AML-193 (cell line): ENCODE results near the gene FILIP1L.

Experiments
- DNase-seq, 2 experiments: peaks; one replicate each; lab custom pipeline; 2025; lab: John Stamatoyannopoulos, UW

The FILIP1L gene

GRCh38 chr3:99866261-99866761 is 248.0 kb downstream of the FILIP1L start:
- peak; percentile 22 to 36 for DNase-seq

GRCh38 chr3:99865321-99865720 is 249.0 kb downstream of the FILIP1L start:
- DNase-seq, result peak in 1 of 2 experiments; percentile 11

DNA sequence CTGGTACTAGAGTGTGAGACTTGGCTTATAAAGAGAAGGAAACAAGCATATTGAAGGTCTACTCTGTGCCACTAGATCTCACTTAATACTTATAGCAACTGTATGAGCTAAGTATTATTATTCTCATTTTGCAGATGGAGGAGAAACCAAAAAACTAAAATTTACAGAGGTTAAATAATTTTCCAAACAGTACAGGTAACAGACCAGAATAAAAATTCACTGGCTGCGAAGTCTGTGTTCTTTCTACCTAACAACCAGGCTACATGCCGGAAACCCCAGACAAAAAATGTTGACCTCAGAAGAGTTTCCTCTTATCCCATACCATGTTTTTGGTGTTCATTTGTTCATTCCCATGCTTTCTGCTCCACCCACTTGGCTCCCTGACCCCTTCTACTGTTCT is 250.0 kb downstream of the FILIP1L start:
- DNase-seq, result no peak

DNA sequence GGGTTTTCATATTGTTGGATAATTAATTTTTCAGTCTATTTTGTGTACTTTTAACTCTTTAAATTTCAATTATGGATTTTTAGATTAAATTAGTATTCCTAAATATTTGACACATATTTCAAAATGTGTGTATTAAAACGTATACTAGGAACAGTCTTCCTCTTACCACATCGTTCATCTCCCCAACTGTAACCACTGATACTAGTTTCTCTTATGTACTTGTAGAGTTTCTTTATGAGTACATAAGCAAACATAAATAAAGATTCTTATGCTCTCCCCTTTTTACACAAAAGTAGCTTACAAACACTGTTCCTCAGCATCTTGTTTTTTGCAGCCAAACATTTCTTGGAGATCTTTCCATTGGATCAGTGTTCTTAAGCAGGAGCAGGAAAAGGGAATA is 250.7 kb downstream of the FILIP1L start:
- DNase-seq, result no peak

GRCh38 chr3:99863002-99863401 is 251.3 kb downstream of the FILIP1L start:
- DNase-seq, result no peak

GRCh38 chr3:99862208-99862607 is 252.1 kb downstream of the FILIP1L start:
- no peak for DNase-seq

GRCh38 chr3:99861216-99861615 is 253.1 kb downstream of the FILIP1L start:
- DNase-seq, result no peak

DNA sequence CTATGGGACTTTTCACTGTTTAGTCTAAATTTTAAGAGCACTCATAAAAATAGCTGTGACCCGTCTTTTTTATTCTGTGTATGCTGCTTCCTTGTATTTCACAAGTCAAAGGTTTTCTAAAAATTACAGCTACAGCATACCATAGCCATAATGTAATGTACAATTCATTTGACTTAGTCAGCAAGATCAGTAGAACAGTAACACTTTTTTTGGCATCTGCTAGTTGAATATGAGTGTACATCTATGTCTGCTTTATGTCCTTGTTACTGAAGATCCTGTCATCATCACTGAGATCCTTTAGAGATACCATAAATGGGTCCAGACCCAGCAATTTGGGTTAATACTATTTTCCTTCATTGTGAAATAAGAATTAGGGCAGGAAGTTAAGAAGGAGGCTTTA is 254.5 kb downstream of the FILIP1L start:
- DNase-seq, result no peak

- DNase-seq, result no peak
These were observed 255.8 kb downstream of the FILIP1L start for GRCh38 chr3:99858469-99858868.

GRCh38 chr3:99857278-99857677 is 257.0 kb downstream of the FILIP1L start:
- DNase-seq, result no peak

DNA sequence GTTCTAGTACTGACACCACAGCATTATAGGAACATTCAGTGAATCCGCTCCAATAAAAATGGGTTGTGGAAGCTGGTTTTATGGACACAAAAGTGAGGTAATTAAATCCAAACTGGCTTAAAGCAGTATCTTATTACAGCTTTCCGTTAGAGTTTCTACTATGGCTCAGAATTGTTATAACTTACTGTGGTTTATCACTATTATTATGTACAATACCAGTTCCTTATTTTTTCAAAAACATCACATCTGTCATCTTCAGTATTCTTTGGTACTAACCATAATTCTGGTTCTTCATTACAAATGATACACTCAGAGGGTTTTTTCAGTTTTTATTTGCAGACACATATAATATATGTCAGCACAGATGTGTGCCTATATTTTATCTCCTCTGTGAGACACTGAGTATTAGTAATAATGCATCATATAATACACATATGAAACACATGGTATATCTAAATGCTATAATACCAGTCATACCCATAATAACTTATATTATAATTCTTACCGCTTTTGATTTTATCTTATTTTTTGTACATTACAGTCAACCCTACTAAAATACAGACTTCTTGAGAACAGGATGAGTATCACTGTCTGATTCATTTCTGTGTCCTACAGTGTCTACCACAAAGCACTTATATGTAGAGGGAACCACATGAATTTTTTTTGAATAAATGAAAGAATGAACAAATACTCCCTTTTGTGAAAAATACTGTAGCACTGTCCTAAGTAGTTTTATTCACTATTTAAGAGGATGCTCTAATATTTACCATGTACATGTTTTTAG is 257.7 kb downstream of the FILIP1L start:
- DNase-seq, result no peak

DNA sequence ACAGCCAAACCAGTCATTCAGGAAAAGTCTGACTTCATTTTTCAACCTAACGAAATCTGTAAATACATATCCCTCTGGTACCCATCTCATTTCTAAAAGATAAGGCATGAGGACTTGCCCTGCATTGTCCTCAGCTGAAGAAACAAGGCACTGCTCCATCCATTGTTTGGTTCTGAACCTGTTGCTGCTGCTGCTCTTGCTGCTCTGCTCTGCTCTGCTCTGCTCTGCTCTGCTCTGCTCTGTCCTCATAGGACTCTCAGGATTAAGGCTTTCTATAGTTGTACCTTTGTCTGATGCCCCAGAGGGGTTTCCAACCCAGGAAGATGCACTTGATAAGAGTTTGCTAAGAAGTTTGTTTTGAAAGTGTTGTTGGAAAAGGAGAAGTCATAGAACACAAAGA is 258.4 kb downstream of the FILIP1L start:
- no peak for DNase-seq

DNA sequence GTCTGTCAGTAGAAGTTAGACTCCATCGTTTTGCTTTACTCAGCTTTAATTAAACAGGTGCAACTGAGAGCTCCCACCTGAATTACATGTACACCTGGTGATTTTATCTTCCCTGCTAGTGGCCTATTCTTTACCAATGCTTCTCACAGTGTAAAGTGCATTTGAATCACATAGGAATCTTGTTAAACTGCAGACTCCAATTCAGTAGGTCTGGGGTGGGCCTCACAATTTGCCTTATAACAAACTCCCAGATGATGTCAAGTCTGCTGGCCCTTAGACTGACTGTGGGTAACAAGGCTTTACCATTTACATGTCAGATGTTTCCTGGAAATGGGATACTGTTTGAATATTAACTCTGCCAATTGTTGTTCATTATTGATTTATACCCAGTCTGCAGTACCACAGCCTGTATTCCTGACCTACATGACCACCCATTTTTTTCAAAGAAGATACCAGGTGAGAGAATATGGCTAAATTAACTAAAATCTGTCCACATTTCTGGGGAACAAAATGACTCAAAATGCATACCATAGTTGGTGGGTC is 259.5 kb downstream of the FILIP1L start:
- DNase-seq, result no peak

DNA sequence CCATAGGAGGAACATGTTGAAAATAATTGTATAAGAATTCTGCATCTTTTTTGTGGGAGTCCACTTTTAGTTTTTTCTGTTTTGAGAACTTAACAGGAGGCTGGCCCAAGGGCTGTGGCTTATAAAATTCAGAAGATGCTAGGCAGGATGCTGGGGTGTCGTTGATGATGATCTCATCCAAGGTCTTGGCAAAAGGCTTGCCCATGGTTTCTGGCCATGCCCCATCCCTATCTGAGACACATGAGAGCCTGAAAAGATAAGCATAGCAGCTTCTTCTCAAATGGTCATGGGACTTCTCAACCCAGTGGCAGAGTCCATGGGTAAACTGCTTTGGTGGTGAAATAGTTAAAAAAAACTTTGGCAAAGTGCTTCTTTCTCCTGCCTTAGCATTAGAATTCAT is 261.4 kb downstream of the FILIP1L start:
- no peak for DNase-seq

DNA sequence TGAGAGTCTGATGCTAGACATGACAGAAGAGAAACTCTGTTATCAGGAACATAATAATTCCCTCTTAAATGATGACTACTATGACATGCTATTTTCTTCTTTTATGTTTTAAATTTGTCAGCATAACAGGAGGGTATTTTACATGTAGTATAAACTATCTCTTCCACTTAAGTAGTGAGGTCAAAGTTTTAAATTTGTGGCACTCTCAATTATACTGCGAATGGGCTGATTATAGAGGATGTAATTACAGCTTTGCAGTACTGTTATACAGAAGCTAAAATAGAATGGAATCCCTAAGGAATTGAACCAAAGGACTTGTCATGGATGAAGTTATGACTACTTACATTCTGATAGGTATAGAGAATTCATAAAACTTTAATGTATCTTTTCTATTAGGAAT is 262.3 kb downstream of the FILIP1L start:
- no peak for DNase-seq

GRCh38 chr3:99850608-99851007 is 263.7 kb downstream of the FILIP1L start:
- peak; percentile 84 to 91 for DNase-seq

DNA sequence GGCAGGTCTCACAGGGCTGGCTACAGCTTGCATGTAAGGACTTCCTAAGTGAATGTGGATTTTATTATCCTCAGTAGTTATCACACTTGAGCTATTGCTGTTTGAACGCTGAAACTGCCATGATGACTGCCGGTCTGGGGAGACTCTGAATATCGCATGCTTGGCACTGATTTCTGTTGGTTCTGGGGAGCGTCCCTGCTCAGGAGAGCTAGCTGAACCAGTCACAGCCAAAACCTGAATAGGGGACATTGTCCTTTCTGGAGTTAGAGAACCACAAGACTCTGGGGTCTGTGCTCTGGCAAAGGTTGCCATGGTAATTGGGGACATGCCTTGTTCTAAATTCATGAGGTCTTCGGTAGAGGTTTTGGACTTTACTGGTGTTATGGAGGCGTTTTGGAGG is 265.9 kb downstream of the FILIP1L start:
- DNase-seq, result no peak

GRCh38 chr3:99846477-99847160 is 267.7 kb downstream of the FILIP1L start:
- DNase-seq, result no peak

- no peak for DNase-seq
These were observed 268.3 kb downstream of the FILIP1L start for GRCh38 chr3:99845999-99846398.

- peak; percentile 37 to 55 for DNase-seq
These were observed 269.0 kb downstream of the FILIP1L start for GRCh38 chr3:99845331-99845730.

- no peak for DNase-seq
These were observed 270.6 kb downstream of the FILIP1L start for GRCh38 chr3:99843590-99844258.

DNA sequence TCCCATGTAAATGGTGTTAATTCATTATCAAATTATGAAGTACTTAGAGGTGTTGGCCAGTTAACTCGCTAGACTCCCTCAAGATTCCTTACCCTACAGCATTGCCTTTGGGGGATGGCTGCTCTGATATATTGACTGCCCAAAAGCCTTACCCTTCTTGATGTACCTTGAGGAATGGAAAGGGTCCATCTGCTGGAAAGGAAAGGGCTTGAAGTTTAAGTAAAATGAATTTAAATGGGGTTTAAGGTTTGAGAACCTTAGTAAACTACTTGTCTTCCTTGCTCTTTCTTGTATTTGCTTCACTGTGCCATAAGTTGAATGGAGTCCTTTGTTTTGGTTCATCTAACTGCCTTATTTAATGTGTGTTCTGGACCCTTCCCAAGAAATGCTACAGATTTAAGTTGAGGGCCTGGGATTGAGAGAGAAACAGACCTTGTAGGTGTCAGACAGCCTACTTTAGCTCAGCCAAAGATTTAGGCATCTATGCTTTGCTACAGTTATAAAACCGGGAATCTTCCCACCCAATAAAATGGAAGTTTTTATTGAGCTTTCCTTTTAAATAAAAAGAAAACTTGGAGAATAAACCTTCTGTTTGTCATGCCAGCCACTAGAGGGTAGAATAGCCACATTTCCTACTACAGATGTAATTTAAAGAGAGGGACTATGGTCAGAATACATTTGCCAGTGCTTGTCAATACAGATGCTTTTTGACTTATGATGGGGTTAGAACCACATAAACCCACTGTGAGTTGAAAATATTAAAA is 271.3 kb downstream of the FILIP1L start:
- peak; percentile 64 to 67 for DNase-seq
